Measurements from ENCODE around the gene PRR23A.
"Not testable (repeated sequence)": the region's sequence is repeated elsewhere in the genome, so short reads cannot be mapped to it uniquely, and the experiment has no call there.

The PRR23A gene

DNA sequence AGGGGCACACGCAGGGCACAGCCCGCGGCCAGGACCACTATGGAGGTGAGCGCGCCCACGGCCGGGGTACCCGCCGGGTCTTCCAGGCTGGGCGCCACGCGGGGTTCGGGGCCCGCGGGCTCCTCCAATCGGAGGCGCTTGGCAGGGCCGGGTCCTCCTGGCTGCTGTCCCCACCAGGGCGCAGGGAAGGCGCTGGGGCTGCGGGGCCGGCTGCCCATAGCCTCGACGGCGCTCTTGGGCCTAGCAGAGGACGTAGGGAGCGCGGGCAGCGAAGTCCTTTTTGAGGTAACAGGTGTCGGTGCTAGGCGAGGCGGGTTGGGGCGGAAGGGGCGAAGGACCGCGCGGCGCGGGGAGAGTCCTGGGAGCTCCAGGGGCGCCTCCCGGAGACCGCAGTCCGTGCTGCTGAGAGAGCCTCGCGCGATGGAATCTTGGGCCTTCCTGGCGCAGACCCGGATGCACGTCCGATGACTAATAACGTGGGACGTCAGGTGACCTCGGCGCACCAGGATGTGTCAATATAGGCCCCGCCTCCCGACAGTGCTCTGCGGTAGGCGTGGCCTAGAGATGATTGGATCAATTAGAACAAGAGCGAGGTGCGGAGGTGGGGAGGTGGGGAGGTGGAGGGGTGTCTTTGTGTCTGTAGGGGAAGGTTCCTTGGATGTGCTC is at the start of gene PRR23A:
TSS of gene PRR23A (minus strand) at position 218 of the 666 bp plus-strand sequence. CDS start at position 218, 0 bp downstream.
- DNase-seq: no peak

DNA sequence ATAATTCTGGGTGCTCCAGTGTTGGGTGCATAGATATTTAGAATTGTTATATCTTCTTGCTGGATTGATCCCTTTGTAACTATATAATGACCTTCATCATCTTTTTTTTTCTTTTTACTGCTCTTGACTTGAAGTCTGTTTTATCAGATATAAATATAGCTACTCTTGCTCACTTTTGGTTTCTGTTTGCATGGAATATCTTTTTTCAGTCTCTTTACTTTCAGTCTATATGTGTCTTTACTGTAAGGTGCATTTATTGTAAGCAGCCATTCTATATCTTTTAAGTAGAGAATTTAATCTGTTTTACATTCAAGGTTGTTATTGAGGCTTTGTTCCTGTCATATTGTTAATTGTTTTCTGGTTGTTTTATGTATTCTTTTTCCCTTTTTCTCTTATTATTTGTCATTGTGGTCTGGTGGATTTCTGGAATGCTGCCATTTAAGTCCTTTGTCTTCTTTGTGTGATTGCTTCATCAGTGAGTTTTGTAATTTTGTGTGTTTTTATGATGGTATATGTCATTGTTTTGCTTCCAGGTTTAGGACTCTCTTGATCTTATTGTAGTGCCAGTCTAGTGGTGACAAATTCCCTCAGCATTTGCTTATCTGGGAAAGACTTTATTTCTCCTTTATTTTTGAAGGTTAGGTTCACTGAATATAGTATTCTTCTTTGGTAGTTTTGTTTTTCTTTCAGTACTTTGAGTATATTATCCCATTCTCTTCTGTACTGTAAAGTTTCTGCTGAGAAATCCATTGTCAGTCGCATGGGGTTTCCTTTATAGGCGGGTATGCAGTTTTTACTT is 46.9 kb upstream of the PRR23A start:
- DNase-seq: no peak

DNA sequence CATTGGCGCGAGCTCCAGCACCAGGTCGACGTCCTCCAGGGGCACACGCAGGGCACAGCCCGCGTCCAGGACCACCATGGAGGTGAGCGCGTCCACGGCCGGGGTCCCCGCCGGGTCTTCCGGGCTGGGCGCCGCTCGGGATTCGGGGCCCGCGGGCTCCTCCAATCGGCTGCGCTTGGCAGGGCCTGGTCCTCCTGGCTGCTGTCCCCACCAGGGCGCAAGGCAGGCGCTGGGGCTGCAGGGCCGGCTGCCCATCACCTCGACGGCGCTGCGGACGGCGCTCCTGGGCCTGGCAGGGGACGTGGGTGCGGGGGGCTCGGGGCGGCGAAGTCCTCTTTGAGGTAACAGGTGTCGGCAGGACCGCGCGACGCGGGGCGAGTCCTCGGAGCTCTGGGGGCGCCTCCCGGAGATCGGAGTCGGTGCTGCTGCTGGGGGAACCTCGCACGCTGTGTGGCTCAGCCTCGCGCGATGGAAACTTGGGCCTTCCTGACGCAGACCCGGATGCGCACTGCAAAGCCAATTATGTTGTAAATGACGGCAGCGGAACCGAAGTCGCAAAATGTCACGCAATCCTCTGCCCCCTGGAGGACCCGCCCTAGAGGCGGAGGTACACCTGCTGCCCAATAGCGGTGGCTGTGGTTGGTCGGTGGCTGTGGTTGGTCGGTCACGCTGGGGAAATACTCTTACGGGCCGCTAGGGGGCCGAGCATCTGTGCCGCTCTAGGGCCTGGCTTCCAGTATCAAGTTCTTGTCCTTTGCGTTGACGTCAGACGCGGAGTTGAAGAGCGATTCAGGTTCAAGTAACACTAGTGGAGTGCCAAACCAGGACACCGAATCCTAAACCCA is 38.5 kb upstream of the PRR23A start, which contains the start of gene PRR23C:
TSS of gene PRR23C (minus strand) at position 527 of the 845 bp plus-strand sequence. CDS start at position 255, 272 bp downstream.
- DNase-seq: no peak

DNA sequence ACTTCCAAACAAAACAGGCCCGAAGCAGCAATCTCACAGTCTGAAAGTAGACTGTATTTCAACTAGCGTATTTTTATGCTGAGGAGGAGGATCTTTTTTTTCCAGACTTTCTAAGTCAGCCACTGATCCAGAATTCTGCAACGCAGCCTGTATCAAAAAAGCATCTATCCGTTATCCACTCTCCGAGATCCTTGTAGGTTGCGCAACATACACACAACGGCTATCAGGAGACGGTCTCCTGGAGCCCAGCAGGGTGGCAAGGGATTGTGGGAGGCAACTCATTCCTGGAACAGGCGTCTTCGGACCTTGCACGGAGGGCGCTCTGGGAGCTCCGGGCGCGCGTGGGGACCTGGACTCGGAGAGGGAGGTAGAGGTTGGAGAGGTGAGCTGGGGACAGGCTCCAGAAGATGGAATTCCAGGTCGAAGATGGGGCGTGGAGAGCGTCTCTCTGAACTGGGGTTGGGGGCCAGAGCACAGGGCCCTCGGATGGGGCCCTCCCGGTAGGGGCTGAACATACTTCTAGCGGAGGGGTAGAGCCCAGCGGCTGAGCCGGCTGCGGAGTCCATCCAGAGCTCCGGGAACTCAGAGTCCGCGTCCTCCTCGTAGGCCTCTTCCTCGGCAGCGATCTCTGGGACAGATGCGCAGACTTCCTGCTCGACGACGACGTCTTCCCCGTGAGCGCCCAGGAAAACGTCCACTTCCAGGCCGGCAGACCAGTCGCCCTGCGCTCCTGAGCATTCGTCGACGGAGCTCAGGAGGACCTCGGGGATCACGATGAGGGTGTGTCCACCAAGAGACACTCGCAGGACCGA is 37.7 kb upstream of the PRR23A start:
- DNase-seq: no peak

DNA sequence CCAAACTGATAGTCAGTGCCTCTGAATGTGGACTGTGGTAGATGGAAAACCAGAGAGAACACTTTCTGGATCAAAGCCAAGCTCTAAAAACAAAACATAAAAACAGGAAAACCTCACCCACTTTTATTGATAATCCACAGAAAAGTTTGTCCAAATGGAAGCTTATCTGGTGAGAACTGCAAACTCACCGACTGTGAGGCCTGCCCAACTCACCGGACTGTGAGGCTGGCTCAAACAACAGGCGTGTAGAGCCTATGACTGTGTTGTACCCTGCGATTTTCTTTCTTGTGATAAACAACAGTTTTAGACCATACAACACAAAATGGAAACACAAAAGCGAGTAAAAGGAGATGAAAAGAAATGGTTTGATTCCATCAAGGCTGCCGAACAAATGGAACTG is 31.4 kb upstream of the PRR23A start:
- no peak for DNase-seq

DNA sequence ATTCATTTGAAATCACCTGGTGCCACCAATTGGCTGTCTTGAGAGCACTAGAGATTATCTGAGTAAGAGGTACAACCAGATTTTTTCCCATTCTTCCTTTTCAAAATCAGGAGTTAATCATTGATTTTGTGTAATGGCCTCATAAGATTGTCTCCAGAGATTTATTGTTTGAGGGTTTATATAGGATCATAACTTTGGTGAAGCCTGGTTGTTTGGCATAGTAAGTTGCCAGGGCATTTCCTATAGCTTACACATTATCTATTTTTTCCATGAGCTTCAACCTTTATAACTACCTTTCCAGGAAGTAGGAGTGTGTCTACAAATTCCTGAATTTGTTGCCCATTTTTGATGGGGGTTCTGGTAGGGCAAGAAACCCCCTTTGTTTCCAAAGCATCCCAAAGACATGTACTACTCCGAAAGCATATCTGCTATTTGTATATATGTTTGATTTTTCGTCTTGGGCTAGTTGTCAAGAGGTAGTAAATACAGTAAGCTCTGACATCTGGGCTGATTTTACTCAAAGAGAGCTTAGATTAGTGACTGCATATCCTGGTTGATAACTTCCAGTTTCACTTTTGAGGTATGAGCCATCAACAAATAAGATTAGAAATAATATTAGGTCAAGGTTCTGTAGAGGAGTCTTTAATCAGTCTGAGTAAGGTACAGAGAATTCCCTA is 26.4 kb upstream of the PRR23A start:
- DNase-seq: no peak

DNA sequence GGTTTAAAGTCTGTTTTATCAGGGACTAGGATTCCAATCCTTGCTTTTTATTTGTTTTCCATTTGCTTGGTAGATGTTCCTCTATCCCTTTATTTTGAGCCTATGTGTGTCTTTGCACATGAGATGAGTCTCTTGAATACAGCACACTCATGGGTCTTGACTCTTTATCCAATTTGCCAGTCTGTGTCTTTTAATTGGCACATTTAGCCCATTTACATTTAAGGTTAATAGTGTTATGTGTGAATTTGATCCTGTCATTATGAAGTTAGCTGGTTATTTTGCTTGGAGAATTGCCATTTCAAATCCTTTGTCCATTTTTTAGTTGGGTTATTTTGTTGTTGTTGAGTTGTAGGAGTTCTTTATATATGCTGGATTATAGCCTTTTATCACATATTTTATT is 24.5 kb upstream of the PRR23A start:
- not testable (repeated sequence) for DNase-seq

DNA sequence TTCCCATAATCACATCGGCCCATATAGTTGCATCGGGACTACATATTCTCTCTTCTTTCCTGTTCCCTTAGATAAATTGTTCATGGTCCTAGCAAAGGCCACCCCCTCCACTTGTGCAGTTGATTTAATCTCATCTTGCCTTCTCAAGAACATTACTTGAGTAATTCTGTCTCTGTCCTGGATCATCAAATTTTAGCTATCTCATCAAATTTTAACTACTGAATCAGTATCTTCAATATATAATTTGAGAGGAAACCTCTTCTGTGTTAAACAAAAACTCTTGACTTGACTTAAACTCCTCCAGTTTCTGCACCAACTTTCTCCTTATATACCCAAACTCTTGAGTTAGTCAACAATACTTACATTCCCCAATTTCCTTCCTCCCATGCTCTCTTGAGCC is 18.9 kb upstream of the PRR23A start:
- no peak for DNase-seq

DNA sequence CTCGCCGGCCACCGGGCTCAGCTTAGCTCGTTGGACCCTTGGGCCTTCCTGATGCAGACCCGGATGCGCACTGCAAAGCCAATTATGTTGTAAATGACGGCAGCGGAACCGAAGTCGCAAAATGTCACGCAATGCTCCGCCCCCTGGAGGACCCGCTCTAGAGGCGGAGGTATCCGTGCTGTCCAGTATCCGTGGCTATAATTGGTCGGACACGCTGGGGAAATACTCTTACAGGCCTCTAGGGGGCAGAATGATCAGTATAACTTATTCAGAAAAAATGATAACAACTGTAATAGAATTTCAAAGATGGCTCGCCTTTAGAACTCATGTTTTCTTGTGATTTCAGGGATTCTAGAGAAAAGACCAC is 14.8 kb upstream of the PRR23A start, which contains the start of gene PRR23B:
TSS of gene PRR23B (minus strand) at position 59 of the 367 bp plus-strand sequence. CDS start 265 bp downstream, outside the sequence.
- no peak for DNase-seq

DNA sequence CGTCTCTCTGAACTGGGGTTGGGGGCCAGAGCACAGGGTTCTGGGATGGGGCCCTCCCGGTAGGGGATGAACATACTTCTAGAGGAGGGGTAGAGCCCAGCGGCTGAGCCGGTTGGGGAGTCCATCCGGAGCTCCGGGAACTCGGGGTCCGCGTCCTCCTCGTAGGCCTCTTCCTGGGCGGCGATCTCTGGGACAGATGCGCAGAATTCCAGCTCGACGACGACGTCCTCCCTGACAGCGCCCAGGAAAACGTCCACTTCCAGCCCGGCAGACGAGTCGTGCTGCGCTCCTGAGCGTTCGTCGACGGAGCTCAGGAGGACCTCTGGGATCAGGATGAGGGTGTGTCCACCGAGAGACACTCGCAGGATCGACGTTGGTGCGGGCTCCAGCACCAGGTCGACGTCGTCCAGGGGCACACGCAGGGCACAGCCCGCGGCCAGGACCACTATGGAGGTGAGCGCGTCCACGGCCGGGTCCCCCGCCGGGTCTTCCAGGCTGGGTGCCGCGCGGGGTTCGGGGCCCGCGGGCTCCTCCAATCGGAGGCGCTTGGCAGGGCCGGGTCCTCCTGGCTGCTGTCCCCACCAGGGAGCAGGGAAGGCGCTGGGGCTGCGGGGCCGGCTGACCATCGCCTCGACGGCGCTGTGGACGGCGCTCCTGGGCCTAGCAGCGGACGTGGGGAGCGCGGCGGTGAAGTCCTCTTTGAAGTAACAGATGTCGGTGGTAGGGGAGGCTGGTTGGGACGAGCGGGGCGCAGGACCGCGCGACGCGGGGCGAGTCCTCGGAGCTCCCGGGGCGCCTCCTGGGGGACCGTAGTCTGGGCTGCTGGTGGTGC is 14.2 kb upstream of the PRR23A start:
- no peak for DNase-seq

DNA sequence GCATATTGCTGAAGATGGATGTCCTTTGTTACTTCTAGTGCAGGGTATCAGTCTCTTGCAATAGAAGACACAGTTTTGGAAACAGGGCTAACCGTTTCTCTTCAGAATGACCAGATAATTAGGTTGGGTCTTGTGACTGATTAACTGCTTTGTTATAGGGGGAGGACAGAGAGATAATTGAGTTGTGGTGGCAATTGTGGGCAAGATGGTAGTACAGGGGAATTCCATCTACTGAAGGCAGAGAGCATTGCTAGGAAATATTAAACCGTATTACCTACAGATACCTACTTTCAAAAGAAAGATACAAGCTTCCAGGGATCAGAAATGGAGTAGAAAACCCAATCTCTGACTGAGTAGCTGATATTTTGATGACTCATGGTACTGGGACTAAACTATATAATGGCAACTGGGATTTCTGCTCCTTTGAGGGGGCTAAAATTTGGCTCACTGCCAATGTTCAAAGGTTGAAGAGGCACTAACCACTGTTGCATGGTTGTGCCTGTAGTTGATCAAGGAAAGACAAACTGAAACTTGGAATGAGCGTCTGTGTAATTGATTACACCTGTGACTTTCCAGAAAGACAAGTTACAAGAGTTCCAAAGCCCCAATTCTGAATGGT is 10.5 kb upstream of the PRR23A start:
- no peak for DNase-seq

DNA sequence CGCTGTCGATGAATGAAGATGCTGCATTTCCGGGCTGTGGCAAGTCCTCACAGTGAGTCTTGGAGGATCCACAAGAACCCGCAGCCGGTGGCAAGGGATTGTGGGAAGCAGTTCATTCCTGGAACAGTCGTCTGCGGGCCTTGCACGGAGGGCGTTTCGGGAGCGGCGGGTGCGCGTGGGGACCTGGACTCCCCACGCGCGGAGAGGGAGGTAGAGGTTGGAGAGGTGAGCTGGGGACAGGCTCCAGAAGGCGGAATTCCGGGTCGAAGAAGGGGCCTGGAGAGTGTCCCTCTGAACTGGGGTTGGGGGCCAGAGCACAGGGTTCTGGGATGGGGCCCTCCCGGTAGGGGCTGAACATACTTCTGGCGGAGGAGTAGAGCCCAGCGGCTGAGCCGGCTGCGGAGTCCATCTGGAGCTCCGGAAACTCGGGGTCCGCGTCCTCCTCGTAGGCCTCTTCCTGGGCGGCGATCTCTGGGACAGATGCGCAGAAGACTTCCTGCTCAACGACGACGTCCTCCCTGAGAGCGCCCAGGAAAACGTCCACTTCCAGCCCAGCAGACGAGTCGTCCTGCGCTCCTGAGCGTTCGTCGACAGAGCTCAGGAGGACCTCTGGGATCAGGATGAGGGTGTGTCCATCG is 593 bp downstream of the PRR23A start:
- no peak for DNase-seq

DNA sequence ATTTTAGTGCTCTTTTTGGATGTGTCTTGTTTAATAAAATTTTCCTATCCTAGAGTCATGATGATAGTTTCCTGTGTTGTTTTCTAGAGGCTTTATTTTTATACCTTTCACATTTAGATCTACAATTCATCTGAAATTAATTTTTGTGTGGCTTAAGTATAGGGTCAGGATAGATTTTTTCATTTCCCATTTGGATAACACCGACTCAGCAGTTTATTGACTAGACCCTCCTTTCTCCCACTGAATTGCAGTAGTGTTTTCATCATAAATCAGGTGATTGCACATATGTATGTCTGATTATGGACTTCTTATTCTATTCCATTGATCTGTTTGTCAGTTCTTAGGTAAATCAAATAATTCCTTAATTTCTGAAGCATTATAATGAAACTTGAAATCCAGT is 10.4 kb downstream of the PRR23A start:
- no peak for DNase-seq

DNA sequence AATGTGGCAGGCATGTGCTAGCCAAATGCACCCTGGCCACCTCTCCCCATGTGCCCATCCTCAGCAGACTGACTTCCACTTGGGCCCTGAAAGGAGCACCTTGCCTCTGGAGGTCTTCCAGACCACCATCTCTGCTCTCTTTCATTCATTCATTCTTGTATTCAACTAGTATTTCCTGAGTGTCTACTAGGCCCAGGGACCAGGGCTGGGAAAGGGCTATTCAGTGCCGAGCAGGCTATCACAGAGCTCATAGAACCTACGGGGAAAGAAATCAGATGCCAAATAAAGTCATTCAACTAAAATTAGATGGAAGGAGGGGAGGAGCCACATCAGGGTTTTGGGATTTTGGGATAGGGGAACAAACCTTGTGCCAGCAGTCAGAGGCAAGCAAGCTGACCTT is 18.9 kb downstream of the PRR23A start:
- DNase-seq: no peak

DNA sequence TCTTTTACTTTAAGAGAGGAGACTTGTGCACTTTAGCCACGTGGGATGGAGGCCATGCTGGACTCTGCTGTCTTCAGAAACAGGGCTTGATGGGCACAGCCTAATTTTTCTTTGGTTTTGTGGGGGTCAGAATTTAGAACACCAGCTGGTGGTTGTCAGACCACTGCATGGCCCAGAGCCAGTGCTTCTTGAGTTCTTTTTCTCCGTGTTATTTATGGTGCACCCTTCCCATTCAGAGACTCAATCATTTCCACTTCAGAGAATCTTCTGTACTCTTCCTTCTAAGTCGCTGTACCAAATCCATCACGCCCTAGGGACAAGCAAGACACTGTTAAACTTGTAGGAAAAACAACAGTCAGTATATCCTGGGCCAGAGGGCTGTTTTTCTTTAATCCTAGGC is 20.1 kb downstream of the PRR23A start:
- DNase-seq: no peak

DNA sequence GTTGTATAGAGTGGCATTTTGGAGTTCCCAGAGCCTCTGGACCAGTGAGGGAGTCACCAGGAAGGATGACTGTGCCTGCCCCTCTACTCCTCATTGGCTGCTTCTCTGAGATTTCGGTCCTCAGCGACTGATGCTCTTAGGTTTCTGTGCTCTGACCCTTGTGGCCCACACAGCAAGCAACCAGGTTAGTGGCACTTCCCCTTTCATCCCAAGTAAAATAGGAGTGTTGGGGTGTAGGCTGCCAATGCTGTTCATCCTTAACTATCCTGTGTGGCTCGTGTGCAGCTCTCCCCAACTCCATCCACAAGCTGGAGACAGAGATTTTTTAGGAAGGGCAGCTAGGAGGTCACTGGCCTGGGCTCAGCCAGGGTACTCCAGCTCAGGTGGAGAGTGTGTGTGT is 21.3 kb downstream of the PRR23A start:
- DNase-seq: no peak

DNA sequence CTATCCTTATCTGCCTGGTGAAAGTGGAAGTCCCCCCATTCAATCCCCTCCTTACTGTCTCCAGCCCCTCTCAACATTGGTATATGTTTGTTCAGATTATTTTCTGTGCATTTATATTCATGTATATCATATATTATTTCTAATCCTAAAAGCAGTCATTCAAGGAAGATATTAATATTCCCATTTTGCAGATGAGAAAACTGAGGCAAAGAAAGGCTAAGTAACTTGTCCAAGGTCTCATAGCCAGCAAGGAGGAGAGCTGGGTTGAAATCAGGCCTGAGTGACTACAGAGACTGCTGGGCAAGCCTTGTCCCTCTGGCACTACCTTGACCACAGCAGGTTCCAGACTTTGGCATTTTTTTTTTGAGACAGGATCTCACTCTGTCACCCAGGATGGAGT is 30.0 kb downstream of the PRR23A start:
- DNase-seq: no peak

DNA sequence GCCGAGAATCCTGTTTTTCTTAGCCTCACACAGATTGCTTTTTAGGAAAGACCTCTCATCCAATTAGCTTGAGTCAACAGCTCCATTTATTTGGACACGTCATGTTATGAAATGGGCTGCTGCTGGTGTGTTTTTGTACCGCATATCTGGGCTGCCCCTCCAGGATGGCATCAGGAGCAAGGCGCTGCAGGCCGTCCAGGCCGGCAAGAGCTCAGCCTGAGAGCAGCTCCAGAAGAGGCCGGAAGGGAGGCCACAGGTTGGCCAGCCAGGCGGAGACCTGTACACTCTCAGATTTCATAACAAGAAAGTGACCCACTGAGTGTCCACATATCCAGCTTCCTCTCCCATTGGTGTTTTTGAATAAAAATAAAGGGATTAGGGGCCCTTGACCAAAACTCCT is 30.7 kb downstream of the PRR23A start:
- no peak for DNase-seq

DNA sequence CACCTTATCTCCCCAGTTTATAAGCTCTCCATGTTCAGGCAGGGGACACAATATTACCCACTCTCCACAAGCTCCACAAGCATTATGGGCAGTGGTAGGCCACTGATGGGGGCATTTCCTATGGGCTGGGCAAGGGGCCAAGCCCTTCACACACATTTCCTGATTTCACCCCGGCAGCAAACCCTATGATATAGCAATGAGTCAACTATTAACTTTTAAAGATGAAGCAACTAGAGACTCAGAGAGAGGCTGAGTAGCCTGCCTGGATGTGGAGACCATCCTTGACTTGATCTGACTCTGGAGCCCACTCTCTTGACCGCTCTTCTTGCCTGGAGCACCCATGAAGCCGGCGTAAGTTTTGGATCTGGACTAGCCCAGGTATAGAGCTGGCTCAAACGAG is 31.6 kb downstream of the PRR23A start:
- DNase-seq: no peak

DNA sequence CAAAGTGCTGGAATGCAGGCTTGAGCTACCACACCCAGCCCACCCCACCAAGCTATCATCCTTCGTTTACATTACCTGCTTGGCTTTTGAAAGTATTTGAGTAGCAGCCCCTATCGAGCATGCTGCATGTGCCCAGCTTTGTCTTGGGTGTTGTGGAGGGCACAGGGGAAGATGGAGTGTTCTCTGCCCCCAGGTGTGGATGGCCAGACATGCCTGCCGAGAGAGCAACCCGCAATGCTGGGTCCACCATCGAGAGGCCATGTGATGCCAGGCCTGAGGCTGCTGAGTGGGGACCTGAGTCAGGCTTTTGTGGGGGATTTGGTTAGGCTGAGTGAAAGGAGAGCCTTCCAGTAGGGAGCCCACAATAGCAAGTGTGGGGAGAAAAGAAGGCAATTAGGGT is 33.1 kb downstream of the PRR23A start:
- no peak for DNase-seq

Data from NCI-H524 treated with DMSO at 0.1 percent for 48 hours (cell line).